ENCODE measurements around the gene PLA2R1.
A peak's percentile ranks its signal among the peaks of the same experiment; 100 is the strongest.

The PLA2R1 gene

DNA sequence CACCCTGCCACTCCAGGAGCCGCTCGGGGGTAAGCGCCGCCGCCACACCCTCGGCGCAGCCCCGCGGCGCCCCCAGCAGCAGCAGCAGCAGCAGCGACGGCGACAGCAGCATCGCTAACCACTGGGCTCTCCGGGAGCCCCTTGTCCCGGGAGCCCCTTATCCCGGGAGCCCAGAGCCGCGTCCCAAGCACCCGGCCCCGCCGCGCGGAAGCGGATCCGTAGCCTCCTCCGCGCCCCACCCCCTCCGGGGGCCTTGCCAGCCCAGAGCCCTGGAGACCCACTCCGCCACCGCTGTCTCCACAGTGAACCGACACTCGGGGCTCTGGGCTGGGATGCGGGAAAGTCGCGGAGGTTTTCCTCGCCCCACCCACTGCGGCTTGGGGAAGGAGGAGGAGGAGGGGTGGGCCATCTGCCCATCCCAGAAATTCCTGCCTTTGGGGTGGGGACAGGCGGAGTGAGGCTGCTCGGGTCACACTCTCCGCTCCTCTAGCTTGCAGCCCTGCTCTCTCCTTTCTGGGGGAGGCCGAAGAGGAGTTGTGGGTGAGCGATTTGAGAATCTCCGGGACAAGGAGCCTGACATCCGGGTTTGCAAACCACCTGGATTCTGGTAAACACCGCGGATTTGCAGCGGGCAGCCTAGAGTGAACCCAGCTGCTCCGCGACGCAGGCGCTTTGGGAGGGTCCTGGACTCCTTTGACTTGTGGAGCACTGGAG, at the start of gene PLA2R1:
Gene PLA2R1, minus strand, starts transcription at position 324 of the 714 bp plus-strand sequence. Its CDS starts 212 bp downstream, at position 112.
- TF ChIP-seq, protein P1, sequence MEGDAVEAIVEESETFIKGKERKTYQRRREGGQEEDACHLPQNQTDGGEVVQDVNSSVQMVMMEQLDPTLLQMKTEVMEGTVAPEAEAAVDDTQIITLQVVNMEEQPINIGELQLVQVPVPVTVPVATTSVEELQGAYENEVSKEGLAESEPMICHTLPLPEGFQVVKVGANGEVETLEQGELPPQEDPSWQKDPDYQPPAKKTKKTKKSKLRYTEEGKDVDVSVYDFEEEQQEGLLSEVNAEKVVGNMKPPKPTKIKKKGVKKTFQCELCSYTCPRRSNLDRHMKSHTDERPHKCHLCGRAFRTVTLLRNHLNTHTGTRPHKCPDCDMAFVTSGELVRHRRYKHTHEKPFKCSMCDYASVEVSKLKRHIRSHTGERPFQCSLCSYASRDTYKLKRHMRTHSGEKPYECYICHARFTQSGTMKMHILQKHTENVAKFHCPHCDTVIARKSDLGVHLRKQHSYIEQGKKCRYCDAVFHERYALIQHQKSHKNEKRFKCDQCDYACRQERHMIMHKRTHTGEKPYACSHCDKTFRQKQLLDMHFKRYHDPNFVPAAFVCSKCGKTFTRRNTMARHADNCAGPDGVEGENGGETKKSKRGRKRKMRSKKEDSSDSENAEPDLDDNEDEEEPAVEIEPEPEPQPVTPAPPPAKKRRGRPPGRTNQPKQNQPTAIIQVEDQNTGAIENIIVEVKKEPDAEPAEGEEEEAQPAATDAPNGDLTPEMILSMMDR (IDR thresholded peaks at IDR 0.05; ENCODE audit: borderline replicate concordance, control extremely low read depth, extremely low read depth, insufficient read depth, missing control alignments): no peak
- in situ Hi-C loops (cut with MboI; ENCODE audit: low sequenced_read_pairs, unreplicated experiment): no loop called here
- DNase-seq (ENCODE audit: low spot score): no peak

DNA sequence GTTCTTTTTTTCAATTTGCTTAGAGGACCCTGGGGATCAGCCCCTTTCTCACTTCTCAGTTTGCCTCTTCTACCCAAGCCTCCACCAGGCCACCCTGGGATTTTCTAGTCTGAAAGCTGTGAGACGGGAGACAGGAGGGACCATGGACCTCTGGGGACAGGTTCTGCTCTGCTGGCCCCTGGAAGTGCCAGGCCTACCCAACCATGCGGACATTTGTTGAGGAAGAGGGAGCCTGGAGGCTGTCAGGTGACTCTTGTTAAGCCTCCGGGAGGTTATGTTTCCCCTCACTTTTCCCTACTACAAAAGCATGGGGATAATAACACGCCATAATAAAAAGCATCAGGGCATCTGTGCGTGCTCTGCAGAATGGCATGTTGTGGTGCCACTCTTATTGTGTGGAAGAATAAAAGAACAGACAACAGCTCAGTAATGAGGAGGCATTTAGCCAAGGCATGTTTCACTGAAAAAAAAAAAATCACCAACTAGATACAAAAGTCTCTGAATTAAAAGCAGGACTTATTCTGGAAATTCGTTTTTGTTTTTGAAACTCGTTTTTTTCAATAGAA, 48.3 kb upstream of the PLA2R1 start:
- TF ChIP-seq, protein P1 (IDR thresholded peaks at IDR 0.05; ENCODE audit: borderline replicate concordance, control extremely low read depth, extremely low read depth, insufficient read depth, missing control alignments): no peak
- no peak for DNase-seq (ENCODE audit: low spot score)
- in situ Hi-C loops (cut with MboI; ENCODE audit: low sequenced_read_pairs, unreplicated experiment): no loop called here

DNA sequence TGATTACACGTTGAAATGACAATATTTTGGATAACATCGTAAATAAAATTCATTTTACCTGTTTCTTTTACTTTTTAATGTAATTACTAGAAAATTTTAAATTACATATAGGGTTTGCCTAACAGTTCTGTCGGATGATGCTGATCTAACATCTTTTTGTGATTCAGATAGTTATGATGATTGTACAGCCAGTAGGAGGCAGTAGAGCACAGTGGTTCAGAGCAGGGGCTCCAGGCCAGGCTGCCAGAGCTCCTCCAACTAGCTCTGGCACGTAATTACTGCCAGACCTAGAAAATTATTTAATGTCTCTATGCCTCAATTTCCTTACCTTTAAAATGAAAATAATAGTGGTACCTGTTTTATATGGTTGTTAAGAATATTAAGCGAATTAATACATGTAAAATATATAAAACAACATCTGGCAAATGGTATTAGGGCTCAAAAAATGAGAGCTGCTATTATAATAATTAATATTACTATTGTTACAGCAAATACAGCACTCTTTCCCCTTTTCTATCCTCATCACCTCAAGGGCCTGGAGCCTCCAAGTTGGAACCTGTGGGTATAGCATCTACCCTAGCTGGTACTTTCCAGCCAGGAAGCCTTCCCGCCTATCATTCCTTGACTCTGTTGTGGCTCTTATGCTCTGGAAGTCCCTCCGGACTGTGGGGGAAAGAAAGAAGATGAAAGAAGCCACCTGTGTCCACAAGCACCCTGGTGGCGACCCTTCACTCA, 47.7 kb upstream of the PLA2R1 start:
- peak; percentile 53 for DNase-seq (ENCODE audit: low spot score)
- in situ Hi-C loops (cut with MboI; ENCODE audit: low sequenced_read_pairs, unreplicated experiment): loop anchor here (10.0 kb wide), 1 partner anchor 95 kb away; the partner anchor contains the start of gene ITGB6
- TF ChIP-seq, protein P1 (IDR thresholded peaks at IDR 0.05; ENCODE audit: borderline replicate concordance, control extremely low read depth, extremely low read depth, insufficient read depth, missing control alignments): peak; percentile 61

DNA sequence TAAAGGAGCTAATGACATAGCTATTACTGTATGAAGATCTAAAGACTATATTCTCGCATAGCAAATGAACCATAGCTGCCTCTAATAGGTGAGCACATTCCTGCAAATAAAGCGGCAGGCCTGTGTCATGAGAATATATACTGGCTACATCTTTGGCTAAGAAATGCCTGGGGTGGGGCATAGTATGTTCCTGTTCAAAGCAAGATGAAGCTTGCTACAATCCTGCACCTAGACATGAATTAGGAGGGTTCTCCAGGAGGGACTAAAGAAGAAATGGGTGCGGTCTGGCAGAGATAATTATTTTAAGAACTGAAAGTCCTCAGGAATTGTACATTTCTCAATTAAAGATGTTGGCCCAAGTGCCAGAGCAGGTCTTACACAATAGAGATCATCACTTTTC, 46.8 kb upstream of the PLA2R1 start:
- in situ Hi-C loops (cut with MboI; ENCODE audit: low sequenced_read_pairs, unreplicated experiment): loop anchor here (10.0 kb wide), 1 partner anchor 96 kb away; the partner anchor contains the start of gene ITGB6
- DNase-seq (ENCODE audit: low spot score): no peak
- TF ChIP-seq, protein P1 (IDR thresholded peaks at IDR 0.05; ENCODE audit: borderline replicate concordance, control extremely low read depth, extremely low read depth, insufficient read depth, missing control alignments): no peak

DNA sequence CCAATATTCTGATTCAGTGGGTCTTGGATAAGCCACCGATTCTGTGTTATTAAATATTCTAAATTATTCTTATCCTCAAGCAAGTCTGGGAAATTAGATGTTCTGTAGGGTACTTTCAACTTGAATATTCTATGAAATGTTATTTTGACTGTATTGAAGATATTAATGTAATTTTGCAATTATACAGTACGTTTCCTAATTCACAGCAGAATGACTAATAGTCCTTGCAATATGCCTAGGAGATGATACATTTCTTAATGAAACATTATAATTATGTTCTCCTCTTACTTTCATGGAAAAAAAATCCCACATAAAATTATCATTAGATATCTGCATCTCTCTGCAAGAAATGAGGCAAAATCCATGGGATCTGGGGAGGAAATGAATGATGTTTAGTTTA, 46.2 kb upstream of the PLA2R1 start:
- TF ChIP-seq, protein P1 (IDR thresholded peaks at IDR 0.05; ENCODE audit: borderline replicate concordance, control extremely low read depth, extremely low read depth, insufficient read depth, missing control alignments): no peak
- in situ Hi-C loops (cut with MboI; ENCODE audit: low sequenced_read_pairs, unreplicated experiment): loop anchor here (10.0 kb wide), 1 partner anchor 96 kb away; the partner anchor contains the start of gene ITGB6
- DNase-seq (ENCODE audit: low spot score): no peak

DNA sequence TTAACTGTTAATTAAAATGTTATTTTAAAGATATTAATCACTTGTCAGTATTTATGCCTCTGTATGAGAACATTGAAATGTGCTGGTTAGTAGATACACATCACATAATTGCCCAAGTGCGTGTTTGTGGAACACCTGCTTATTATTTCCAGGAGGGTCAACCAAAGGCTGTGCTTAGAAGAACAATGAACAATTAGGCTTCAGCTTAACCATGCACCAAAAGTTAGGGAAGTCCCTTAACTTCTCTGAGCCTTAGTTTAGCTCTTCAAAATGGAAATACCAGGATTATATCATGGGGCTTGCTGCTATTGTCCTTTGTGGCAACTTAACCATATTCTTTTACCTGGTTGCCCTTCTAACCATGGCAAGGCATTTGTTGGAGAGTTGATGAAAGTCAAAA, 43.0 kb upstream of the PLA2R1 start:
- in situ Hi-C loops (cut with MboI; ENCODE audit: low sequenced_read_pairs, unreplicated experiment): loop anchor here (10.0 kb wide), 1 partner anchor 99 kb away; the partner anchor contains the start of gene ITGB6
- DNase-seq (ENCODE audit: low spot score): no peak
- TF ChIP-seq, protein P1 (IDR thresholded peaks at IDR 0.05; ENCODE audit: borderline replicate concordance, control extremely low read depth, extremely low read depth, insufficient read depth, missing control alignments): no peak
